ENCODE results near the gene PPARG. TPM values are rescaled to one million over a fixed set of nuclear protein-coding genes. Genes with fewer than 3 reads are reported as not detected.

Gene PPARG
- total and polyA plus RNA-seq, 10 of the 15 experiments (the other 5 are each of a cell fraction or from before 2014, with no cell fraction given), result 0.06 to 0.86 (median 0.12) TPM; not detected in 5

- 51% methylated on average over 3 of the region's 3 CpGs for WGBS (ENCODE audit: insufficient coverage, insufficient replicate concordance, low lambda C conversion rate, missing lambda C conversion rate)
- H3K4me3 ChIP-seq, result no peak overlapping the region
- FAIRE-seq (no peak), DNase-seq (ENCODE audit: low read depth, low spot score) (no peak), ATAC-seq (no peak)
- H3K27me3 ChIP-seq (replicated peaks in 1 of 2; ENCODE audit: control insufficient read depth in 2 of 2, insufficient read depth in 2 of 2, low read length in 1 of 2), result no peaks in the 10 kb centered on the region
- H3K4me1 ChIP-seq (ENCODE audit: control insufficient read depth, insufficient read depth, low read length), result no peaks in the 10 kb centered on the region
- in situ Hi-C loops (cut with MboI), result no loop called here
- SMC1A ChIA-PET (ENCODE audit: uncharacterized antibody, unreplicated experiment), result interaction anchor here (0.7 to 1.3 kb wide), 2 partner anchors 13 to 65 kb away, joined by 3 read pairs; no protein-coding TSS in a partner anchor
- H3K27ac ChIP-seq (ENCODE audit: control insufficient read depth, insufficient read depth), result no peak overlapping the region
- H3K79me2 ChIP-seq (ENCODE audit: control insufficient read depth, insufficient read depth, low read length), result no peaks in the 10 kb centered on the region
- CTCF ChIA-PET, result interaction anchor here (1.2 kb wide), 1 partner anchor 12 kb away, joined by 5 read pairs; no protein-coding TSS in a partner anchor
- no peak overlapping the region for H3K9ac ChIP-seq (ENCODE audit: control insufficient read depth, insufficient read depth, low read length)
- intact Hi-C loops (cut with micrococcal nuclease; ENCODE audit: unreplicated experiment), result no loop called here
- no peak overlapping the region for H3K4me2 ChIP-seq (ENCODE audit: control insufficient read depth, insufficient read depth)
- no peaks in the 10 kb centered on the region for H3K36me3 ChIP-seq (ENCODE audit: control insufficient read depth in 2 of 2, insufficient read depth in 2 of 2, low read length in 1 of 2)
- RAD21 ChIA-PET (ENCODE audit: unreplicated experiment), result no interaction called here
- no peak for TF ChIP-seq TCF12 (IDR thresholded peaks at IDR 0.05; ENCODE audit: low read depth, low read length)
- TF ChIP-seq ESRRA (IDR thresholded peaks at IDR 0.05; ENCODE audit: low read length), result no peak
- no peak for TF ChIP-seq NFYB (IDR thresholded peaks at IDR 0.05; ENCODE audit: insufficient read depth, low read depth, low read length)
- TF ChIP-seq ZBTB40 (IDR thresholded peaks at IDR 0.05; ENCODE audit: borderline replicate concordance), result no peak
- no peak for TF ChIP-seq CHD4 (IDR thresholded peaks at IDR 0.05)
- POLR2A ChIA-PET, result no interaction called here
- H2AFZ ChIP-seq (ENCODE audit: control insufficient read depth, low read depth, low read length), result no peak overlapping the region
- no peaks in the 10 kb centered on the region for H4K20me1 ChIP-seq (ENCODE audit: control insufficient read depth, insufficient read depth)
- no TSS peak for BruUV-seq (replicated peaks)
- no peaks in the 10 kb centered on the region for H3K9me3 ChIP-seq (replicated peaks; ENCODE audit: control insufficient read depth, insufficient read depth, low read length)
Measured at GRCh38 chr3:12267376-12268030, 21.4 kb upstream of the PPARG start.
